Natural killer cell (primary cell): Measurements from ENCODE around the gene ELN. TPM values are rescaled to one million over a fixed set of nuclear protein-coding genes. Genes with fewer than 3 reads are reported as not detected.

ENCODE experiments used
- ATAC-seq, 3 donors: fragments of 150-1000 bp in 2 of 3; fragments of 200-7000 bp in 1 of 3; cut with Tn5 transposase; 1 replicate in 1 of 3; 2 replicates in 2 of 3; pipeline ENCODE4 v1.10.0; 2021; ENCODE audit warnings: mild to moderate bottlenecking in 2 of 3, moderate library complexity in 2 of 3
- DNase-seq, 2 donors: peaks; one replicate each; pipeline versions ENCODE4 v3.0.0 to v3.0.0-alpha.2; 2013 to 2021; ENCODE audit warnings: mixed read lengths in 1 of 2
- H3K27ac ChIP-seq: one replicate; pipeline ENCODE4 v1.5.1; 2013; ENCODE audit warnings: mild to moderate bottlenecking, low read length
- H3K27me3 ChIP-seq: one replicate; pipeline ENCODE4 v1.6.1; 2013; ENCODE audit warnings: low read length; ENCODE audit not compliant: control insufficient read depth, insufficient read depth
- H3K36me3 ChIP-seq: one replicate; pipeline ENCODE4 v1.6.1; 2013; ENCODE audit warnings: low read length; ENCODE audit not compliant: control insufficient read depth, insufficient read depth
- H3K4me1 ChIP-seq: one replicate; pipeline ENCODE4 v1.6.1; 2013; ENCODE audit warnings: low read length; ENCODE audit not compliant: control insufficient read depth, insufficient read depth
- H3K4me3 ChIP-seq: one replicate; pipeline ENCODE4 v1.5.1; 2013; ENCODE audit warnings: low read length
- H3K9me3 ChIP-seq: one replicate; pipeline ENCODE4 v1.6.1; 2013; ENCODE audit warnings: low read length; ENCODE audit not compliant: control insufficient read depth, insufficient read depth
- H3K27ac Mint-ChIP-seq, 2 donors: one replicate each; pipeline ENCODE4 v1.8.0; 2022; ENCODE audit warnings: mild to moderate bottlenecking in 2 of 2, mixed read lengths in 2 of 2, moderate library complexity in 1 of 2
- H3K27me3 Mint-ChIP-seq, 2 donors: one replicate each; pipeline ENCODE4 v1.8.0; 2022; ENCODE audit warnings: low read depth in 2 of 2, mixed read lengths in 2 of 2
- H3K36me3 Mint-ChIP-seq: one replicate; pipeline ENCODE4 v1.8.0; 2022; ENCODE audit warnings: mixed read lengths
- H3K4me1 Mint-ChIP-seq, 2 donors: one replicate each; pipeline ENCODE4 v1.8.0; 2022; ENCODE audit warnings: mixed read lengths in 2 of 2
- H3K4me3 Mint-ChIP-seq: one replicate; pipeline ENCODE4 v1.8.0; 2022; ENCODE audit warnings: mild to moderate bottlenecking, moderate library complexity, mixed read lengths
- H3K9me3 Mint-ChIP-seq, 2 donors: one replicate each; pipeline ENCODE4 v1.8.0; 2022; ENCODE audit warnings: mixed read lengths in 2 of 2
- CTCF ChIP-seq: fragments of 200-600 bp; IDR thresholded peaks from one replicate; pipeline ENCODE4 v1.8.0; 2022; ENCODE audit warnings: antibody characterized with exemption
- WGBS: methylation state at CpG from one replicate; pipeline ENCODE4 v1.1.7; 2013; ENCODE audit warnings: missing lambda C conversion rate; ENCODE audit not compliant: insufficient coverage; 5-methylcytosine and 5-hydroxymethylcytosine counted together
- intact Hi-C: fragments of 100-400 bp; cut with micrococcal nuclease; formaldehyde crosslinking; loops from one replicate; pipeline ENCODE4 v1.14.2; 2022
- total RNA-seq, 4 donors: library from RNA; stranded (reverse); fragments of 120-200 nt in 1 of 4; gene quantifications; one replicate each; pipeline versions ENCODE4 v1.2.3 to v1.2.4, GENCODE V29; 2013 to 2022

The ELN gene
- total RNA-seq, 3 donors from 2014 or later (not counting 1 experiment from before 2014, with no cell fraction given): 0.75 TPM; not detected in 2

DNA sequence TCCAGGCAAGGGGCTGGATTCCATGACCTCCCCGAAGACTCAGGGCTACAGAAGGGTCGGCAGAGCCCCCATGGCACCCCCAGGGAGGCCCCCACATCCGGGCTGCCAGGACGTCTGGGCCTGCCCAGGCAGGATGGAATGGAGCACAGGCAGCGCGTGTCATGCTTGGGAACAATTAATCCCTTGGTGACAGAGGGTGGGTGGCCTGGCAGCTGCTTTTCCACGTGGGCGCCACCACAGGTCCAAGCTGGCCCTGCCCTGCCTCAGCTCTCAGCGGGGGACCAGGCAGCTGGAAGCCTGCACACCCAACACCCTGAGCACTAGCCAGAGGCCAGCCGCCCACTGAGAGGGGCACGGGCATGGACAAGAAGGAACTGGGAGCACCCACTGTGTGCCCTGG, 11.4 kb downstream of the ELN start:
- Mint-ChIP-seq H3K9me3 (no peaks in the 10 kb centered on the region), H3K4me1 (no peaks in the 10 kb centered on the region), H3K27ac (no peak overlapping the region), H3K4me3 (no peak overlapping the region), H3K27me3 (no peaks in the 10 kb centered on the region), H3K36me3 (no peaks in the 10 kb centered on the region)
- no peak for ATAC-seq
- H3K27me3 ChIP-seq: no peaks in the 10 kb centered on the region
- intact Hi-C loops: no loop called here
- WGBS: 89% methylated on average over 11 of the region's 11 CpGs
- H3K27ac ChIP-seq: no peak overlapping the region
- TF ChIP-seq CTCF: no peak
- H3K9me3 ChIP-seq: no peaks in the 10 kb centered on the region
- no peak overlapping the region for H3K4me3 ChIP-seq
- no peaks in the 10 kb centered on the region for H3K4me1 ChIP-seq
- H3K36me3 ChIP-seq: no peaks in the 10 kb centered on the region
- no peak for DNase-seq

DNA sequence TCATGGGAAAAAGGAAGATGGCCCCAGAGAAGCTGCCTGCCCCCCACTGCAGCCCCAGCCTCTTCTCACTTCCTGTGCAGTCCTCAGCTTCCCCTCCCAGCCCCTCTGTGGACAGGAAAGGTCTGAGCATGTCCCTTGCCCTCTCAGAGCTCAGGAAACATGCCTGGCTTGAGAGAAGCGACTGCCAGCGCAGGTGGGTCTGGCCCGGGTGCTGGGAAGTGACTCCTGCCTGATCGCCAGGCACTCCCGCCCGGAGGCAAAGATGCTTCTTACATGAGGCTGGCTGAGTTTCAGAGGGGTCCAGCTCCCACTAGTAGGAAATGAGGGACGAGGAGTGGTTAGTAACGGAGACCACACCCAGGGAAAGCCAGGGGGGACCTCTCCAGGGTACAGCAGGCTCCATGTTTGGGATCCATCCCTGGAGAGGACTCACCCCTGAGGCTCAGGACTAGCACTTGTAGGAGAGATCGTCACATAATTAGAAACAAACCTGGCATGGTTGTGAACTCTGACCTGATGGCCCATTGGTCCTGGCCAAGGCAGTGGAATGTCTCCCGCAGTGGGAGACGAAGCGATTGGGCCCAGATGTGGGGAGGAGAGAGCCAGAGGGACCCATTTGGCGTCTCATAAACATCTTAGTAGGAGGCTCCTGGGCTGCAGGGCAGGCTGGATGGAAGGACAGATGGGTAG, 12.3 kb downstream of the ELN start:
- intact Hi-C loops: no loop called here
- WGBS: 88% methylated on average over 13 of the region's 13 CpGs
- TF ChIP-seq CTCF: no peak
- H3K9me3 Mint-ChIP-seq: no peaks in the 10 kb centered on the region
- H3K4me1 Mint-ChIP-seq: no peaks in the 10 kb centered on the region
- Histone ChIP-seq H3K4me3 (no peak overlapping the region), H3K27me3 (no peaks in the 10 kb centered on the region), H3K9me3 (no peaks in the 10 kb centered on the region), H3K4me1 (no peaks in the 10 kb centered on the region), H3K27ac (no peak overlapping the region), H3K36me3 (no peaks in the 10 kb centered on the region)
- no peak for DNase-seq
- no peak overlapping the region for H3K27ac Mint-ChIP-seq
- ATAC-seq: no peak
- no peak overlapping the region for H3K4me3 Mint-ChIP-seq
- H3K36me3 Mint-ChIP-seq: no peaks in the 10 kb centered on the region
- H3K27me3 Mint-ChIP-seq: no peaks in the 10 kb centered on the region

DNA sequence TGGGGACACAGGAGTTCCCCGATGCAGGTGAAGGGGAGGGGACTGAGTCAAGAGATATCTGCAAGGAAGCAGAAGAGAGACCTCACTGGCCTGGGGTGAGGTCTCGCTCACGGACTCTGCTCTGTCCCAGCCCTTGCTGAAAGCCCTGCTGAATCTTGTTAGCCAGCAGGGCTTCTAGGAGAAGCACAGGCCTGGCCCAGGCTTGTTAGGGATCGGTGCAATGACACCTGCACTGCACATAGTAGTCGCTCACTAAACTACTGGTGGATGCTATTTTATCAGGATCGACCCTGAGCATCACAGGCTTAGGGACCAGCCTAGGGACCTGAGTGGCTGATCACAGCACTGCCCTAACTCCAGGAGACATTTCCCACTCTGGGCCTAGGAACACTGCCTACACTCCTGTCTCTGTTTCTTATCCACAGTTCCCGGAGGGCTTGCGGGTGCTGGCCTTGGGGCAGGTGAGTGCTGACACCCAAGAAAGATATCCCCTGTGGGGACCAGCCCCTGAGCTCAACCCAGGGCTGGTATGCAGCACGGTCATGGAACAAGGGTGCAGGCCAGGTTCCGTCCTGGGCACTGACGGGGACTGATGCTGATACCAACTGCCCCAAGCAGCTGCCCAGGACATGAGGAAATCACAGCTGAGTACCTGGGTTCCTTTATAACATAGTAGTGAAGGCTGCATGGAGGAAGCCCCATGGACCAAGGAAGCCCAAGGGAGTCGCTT, 13.0 kb downstream of the ELN start:
- intact Hi-C loops: no loop called here
- Mint-ChIP-seq H3K9me3 (no peaks in the 10 kb centered on the region), H3K4me3 (no peak overlapping the region), H3K27ac (no peak overlapping the region), H3K27me3 (no peaks in the 10 kb centered on the region), H3K36me3 (no peaks in the 10 kb centered on the region), H3K4me1 (no peaks in the 10 kb centered on the region)
- WGBS: 93% methylated on average over 12 of the region's 12 CpGs
- H3K4me1 ChIP-seq: no peaks in the 10 kb centered on the region
- DNase-seq: no peak
- H3K4me3 ChIP-seq: no peak overlapping the region
- H3K36me3 ChIP-seq: no peaks in the 10 kb centered on the region
- H3K27ac ChIP-seq: no peak overlapping the region
- TF ChIP-seq CTCF: no peak
- H3K27me3 ChIP-seq: no peaks in the 10 kb centered on the region
- ATAC-seq: no peak
- no peaks in the 10 kb centered on the region for H3K9me3 ChIP-seq
